HPDE6-E6E7 (cell line): Measurements from ENCODE around the gene SRPK2.
A peak's percentile ranks its signal among the peaks of the same experiment; 100 is the strongest.
"Not testable (repeated sequence)": the region's sequence is repeated elsewhere in the genome, so short reads cannot be mapped to it uniquely, and the experiment has no call there.

Experiments used
- DNase-seq: peaks from one replicate; pipeline ENCODE4 v3.0.0; 2011; ENCODE audit warnings: missing footprints; ENCODE audit errors: extremely low spot score

SRPK2 gene

GRCh38 chr7:105388356-105389087, at the start of gene SRPK2:
Gene SRPK2 (minus strand): TSS chr7:105388921.
- peak; percentile 63 for DNase-seq

GRCh38 chr7:105438254-105438653, 49.5 kb upstream of the SRPK2 start:
- DNase-seq, result no peak

DNA sequence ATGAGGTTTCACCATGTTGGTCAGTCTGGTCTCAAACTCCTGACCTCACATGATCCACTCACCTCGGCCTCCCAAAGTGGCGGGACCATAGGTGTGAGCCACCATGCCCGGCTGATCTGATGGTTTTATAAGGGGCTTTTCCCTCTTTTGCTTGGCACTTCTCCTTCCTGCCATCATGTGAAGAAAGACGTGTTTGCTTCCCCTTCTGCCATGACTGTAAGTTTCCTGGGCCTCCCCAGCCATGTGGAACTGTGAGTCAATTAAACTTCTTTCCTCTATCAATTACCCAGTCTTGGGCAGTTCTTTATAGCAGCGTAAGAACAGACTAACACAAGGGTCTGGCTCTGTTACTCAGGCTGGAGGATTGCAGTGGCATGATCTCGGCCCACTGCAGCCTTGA, 48.6 kb upstream of the SRPK2 start:
- DNase-seq, result not testable (repeated sequence)

DNA sequence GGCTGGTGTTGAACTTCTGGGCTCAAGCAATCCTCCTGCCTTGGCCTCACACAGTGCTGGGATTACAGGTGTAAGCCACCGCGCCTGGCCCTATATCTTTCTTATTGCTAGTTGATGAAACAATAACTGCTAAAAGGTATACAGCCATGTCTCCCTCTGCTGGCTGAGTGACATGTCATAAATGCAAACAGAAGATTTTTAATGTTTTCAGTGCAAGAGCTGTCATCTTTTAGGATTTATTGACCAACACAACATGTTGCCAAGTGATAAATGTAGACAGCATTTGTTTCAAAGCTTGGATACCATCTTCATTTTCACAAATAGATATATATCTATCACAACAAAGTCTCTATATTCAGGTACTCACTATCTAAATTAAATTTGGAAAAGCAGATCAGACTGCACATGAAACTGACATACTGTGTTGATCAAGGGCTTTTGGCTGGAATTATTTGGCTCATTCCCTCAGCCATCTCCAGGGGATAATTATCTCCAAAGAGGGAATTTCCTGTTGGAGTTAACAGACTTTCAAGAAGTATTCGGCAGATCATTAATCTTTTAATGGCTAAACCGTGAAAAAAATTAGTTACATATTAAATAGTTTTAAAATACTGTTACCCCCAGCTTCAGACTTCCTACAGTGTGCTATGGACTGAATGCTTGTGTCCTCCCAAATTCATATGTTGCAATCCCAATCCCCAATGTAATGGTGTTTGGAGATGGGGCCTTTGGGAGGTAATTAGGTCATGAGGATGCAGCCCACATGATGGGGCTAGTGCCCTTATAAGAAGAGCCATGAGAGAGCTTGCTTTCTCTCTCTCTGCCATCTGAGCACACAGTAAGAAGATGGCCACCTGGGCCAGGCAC, 41.3 kb upstream of the SRPK2 start:
- DNase-seq, result peak; percentile 26

GRCh38 chr7:105426606-105427146, 38.0 kb upstream of the SRPK2 start:
- DNase-seq, result no peak

DNA sequence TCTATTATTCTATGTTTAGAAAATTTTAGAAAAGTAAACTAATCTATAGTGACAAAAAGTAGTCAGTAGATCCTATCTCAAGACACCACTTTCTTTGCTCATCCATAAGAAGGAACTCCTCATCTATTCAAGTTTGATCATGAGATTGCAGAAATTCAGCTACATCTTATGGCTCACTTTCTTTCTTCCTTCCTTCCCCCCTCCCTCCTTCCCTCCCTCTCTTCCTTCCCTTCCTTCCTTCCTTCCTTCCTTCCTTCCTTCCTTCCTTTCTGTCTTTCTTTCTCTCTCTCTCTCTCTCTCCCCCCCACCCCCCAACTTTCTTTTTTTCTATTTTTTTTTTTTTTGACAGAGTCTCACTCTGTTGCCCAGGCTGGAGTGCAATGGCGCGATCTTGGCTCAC, 35.3 kb upstream of the SRPK2 start:
- DNase-seq, result no peak

DNA sequence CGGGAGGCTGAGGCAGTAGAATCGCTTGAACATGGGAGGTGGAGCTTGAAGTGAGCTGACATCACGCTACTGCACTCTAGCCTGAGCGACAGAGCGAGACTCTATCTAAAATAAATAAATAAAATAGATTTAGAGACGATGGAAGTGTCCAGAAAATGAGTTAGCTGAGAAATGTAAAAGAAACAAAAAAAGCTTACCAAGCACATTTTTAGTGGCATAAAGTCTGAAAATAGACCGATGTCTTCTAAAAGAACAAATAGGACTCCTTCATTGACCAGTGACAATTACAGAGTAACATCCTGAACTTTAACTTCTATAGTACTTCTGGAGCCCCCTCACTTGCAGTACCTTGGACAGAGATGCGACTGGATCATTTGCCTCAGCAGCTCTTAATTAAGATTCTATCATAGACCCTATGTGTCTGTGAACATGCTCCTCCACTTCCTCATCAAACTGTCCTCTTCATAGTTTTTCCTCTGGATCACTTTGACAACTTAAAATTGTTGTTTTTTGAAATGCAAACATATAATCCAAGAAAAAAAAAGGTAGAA, 25.2 kb upstream of the SRPK2 start:
- no peak for DNase-seq

- DNase-seq, result not testable (repeated sequence)
Observed at GRCh38 chr7:105410774-105411173, 22.1 kb upstream of the SRPK2 start.

DNA sequence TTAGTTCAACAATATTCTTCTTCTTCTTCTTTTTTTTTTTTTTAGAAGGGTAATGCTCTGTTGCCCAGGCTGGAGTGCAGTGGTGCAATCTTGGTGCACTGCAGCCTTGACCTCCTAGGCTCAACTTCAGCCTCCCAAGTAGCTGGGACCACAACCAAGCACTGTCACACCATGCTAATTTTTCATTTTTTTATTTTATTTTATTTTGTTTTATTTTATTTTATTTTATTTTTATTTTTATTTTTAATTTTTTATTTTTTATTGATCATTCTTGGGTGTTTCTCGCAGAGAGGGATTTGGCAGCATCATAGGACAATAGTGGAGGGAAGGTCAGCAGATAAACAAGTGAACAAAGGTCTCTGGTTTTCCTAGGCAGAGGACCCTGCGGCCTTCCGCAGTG, 21.1 kb upstream of the SRPK2 start:
- DNase-seq, result not testable (repeated sequence)

DNA sequence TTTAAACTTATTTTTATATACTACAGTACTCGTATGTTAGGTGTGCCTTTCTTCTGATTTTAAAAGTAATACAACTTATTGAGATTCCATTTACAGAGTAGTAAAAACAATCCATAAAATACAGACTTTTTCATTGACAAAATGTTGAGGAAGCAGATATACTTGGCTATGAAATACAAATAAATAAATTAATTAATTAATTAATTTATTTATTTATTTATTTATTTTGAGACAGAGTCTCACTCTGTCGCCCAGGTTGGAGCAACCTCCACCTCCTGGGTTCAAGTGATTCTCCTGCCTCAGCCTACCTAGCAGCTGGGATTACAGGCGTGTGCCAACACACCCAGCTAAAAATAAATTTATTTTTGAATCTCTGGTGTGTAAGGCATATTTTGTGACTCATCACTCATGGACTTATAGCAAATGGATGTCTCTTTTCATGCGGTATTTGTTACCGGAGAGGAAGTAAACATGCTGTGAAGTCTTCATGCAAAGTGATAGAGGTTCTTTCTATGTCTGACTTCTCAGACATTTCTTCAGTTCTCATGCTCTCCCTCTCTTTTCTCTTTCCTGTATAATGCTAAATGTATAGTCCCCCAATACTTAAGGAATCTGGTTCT, 20.2 kb upstream of the SRPK2 start:
- peak; percentile 14 for DNase-seq

DNA sequence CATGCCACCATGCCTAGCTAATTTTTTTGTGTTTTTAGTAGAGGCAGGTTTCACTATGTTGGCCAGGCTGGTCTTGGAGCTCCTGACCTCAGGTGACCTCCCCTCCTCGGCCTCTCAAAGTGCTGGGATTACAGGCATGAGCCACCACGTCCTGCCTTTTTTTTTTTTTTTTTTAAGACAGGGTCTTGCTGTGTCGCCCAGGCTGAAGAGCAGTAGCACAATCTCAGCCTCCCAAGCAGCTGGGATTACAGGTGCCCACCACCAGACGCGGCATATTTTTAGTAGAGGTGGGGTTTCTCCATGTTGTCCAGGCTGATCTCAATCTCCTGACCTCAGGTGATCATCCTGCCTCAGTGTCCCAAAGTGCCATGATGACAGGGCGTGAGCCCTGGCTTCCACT, 14.4 kb upstream of the SRPK2 start:
- no peak for DNase-seq

- no peak for DNase-seq
Observed at GRCh38 chr7:105402221-105403095, 13.7 kb upstream of the SRPK2 start.

DNA sequence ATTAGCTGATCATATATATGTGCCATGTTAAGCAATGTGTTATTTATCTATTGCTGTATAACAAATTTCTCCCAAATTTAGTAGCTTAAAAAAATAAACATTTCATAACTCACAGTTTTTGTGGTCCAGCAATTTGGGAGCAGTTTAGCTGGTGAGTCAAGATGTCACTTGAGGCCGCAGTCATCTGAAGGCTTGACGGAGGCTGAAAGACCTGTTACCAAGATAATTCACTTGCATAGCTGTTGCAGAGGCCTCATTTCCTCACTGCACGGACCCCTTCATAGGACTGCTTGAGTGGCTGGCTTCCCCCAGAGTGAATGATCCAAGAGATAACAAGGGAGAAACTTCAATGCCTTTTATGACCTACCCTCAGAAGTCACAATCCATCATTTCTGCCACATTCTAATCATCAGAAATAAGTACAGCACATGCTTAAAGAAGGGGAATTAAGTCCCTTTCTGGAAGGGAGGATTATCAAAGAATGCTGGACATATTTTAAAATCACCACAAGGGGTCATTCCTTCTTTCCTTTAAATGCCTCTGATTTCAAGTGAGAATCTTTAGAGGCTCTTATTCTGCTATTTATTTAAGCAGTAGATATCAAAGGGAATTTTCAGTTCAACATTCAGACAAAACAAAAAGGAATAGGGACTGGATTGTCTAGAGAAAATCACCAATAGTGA, 10.5 kb upstream of the SRPK2 start:
- no peak for DNase-seq

GRCh38 chr7:105396566-105396965, 7.8 kb upstream of the SRPK2 start:
- no peak for DNase-seq

- no peak for DNase-seq
Observed at GRCh38 chr7:105391429-105391828, 2.7 kb upstream of the SRPK2 start.

DNA sequence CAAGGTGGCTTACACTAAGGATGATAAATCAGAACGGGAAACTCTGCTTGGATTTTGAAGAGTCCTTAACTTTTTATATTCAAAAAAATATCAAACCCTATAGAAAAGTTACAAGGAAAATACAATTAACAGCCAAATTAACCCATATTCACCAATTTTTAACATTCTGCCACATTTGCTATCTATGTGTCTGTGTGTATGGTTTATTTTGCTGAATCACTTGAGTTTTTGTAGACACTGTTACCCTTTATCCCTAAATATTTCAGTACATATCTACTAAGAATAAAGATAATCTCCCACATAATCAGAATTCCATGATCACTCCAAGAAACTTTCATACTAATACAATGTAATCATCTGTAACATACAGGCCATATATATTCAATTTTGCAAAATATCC, 1.2 kb upstream of the SRPK2 start:
- DNase-seq, result no peak

DNA sequence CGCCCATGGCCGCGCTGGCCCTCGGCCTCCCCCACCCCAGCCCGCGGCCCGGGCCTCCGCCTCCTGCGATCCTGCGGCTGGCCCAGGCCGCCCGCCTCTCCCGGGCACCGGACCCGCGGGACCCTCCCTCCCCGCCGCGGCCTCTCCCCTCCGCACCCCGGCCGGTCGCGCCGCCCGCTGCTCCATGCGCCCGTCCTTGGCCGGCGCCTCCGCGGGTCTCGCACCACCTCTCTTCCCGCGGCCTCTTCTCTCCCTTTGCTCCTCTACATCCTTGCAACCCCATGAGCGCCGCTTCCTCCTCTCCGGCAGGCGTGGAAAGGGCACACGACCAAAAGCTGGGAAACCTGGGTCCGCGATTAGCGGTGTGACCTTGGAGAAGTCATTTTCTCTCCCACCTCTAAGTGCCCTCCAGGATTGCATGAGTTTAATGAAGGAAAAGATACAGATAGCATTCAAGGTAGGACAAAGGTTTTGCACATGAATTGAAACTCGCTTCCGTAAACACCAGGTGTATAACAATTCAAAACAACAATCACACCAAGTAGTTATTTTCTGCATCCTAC, 448 bp upstream of the SRPK2 start:
- DNase-seq, result peak; percentile 40

DNA sequence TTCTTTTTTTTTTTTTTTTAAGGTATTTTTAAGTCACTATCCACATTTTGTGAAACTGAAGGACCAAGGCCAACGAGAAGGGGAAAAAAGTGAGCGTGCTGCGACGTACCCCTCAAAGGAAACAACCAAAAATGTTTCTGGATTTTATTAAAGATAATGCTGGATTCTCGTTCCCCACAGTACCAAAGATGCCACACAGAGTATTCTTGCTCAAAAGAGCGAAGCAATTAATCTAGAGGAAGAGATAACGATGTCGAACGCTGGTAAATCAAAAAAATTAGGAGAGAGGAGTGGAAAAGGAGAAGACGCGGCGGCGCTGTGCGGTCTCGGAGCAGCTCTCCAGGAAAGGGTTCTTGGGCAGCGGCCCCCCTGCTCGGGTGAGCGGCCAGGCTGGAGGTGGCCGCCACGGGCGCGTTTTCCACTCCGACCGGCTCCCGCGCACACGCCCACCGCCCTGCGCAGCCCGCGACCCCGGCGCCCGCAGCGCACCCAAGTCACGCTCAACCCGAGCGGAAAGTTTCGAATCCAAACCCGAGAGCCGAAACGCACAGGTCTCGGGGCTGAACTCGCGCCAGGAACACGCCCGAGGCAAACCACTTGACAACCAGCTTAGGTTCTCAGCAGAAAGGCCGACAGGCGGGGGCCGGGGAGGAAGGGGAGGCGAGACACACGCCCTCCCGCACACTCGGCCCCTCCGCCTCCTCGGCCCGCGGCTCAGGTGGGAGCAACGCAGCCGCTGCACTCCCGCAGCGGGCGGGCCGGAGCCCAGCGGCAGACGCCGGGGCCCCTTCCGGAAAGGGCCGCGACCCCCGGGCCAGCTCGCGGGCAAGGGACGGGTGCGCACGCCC, 989 bp downstream of the SRPK2 start:
- DNase-seq, result peak; percentile 53

DNA sequence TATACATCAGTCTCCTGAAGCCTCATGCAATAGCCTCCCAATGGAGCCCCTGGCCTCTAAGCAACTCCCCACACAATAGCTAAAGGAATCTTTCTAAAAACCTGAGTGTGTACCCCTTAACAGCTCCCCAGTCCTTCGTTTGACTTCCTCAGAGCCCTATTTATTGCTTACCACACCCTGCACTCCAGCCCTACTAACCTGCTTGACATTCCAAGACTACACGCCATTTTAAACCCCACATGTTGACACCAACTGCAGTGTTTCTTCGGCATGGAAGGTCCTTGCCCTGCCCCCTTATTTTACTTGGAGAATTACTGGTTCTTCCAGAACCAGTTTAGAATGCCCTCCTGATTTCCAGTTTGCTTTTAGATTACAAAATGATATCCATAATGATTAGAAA, 10.8 kb downstream of the SRPK2 start:
- no peak for DNase-seq
